ENCODE measurements around the gene CYYR1.

CYYR1 gene

DNA sequence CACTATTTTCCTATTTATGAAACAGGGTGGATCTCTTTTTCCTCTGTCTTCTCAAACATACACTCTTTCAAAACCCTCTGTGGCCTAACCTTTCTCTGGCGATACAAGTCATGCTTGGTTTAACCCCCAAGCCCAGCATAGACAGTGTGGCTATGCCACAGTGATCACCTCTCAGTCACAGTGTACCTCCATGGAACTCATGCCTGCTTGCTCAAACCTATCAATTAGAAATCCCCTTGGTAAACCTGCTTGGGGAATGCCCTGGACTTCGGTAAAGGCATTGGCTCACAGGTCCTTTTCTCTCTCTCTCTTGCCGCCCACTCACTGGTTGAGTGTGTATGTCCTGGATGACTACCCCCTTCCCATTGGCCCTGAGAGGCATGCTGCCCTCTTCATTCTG is 147.5 kb downstream of the CYYR1 start:
- DNase-seq: no peak

DNA sequence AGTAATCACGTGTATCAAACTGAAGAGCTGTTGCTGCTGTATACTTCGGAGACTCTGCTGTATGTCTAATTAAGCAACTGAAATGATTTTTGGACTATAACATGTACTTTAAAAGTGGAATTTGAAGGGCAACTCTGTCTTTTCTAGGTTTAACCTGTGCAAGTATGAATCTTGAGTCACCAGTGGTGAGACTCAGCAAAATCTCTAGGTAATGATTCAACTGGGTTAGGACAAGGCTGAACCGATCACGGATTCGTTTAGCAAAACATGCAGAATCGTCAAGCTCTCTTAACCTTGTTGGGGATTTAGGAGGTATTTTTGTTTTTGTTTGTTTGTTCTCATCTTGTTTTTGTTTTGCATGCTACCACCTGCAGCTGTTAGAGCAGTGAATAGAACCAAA is 149.6 kb downstream of the CYYR1 start:
- no peak for DNase-seq

DNA sequence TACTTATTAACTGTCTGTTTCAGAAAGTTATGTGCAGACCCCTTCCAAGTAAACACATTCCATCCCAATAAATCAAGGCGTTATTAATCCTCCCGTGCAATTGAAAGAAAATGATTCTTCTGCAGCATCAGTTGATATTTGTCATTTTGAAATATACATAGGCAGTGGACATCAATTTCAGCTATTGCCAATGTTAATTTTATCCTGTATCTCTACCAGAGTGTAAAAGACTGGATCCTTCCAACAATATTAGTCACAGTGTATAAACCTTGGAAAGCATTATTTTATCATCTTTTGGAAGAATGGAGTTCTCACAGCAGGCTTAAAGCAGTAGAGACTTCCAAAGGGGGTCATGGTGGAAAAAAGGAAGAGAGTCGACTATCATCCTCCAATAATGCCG is 150.4 kb downstream of the CYYR1 start:
- DNase-seq: no peak

- DNase-seq: no peak
Observed at GRCh38 chr21:26422138-26422537, 150.9 kb downstream of the CYYR1 start.

GRCh38 chr21:26421724-26422123 is 151.4 kb downstream of the CYYR1 start:
- no peak for DNase-seq
